Measurements from ENCODE around the gene XRCC3.

The XRCC3 gene

GRCh38 chr14:103738701-103739451 is 23.6 kb upstream of the XRCC3 start:
- DNase-seq (ENCODE audit: low read depth): no peak

GRCh38 chr14:103738166-103738565 is 22.9 kb upstream of the XRCC3 start:
- DNase-seq (ENCODE audit: low read depth): no peak

GRCh38 chr14:103737432-103738045 is 22.3 kb upstream of the XRCC3 start:
- DNase-seq (ENCODE audit: low read depth): no peak

- DNase-seq (ENCODE audit: low read depth): no peak
Measured at GRCh38 chr14:103736546-103737431, 21.5 kb upstream of the XRCC3 start.

- DNase-seq (ENCODE audit: low read depth): no peak
Measured at GRCh38 chr14:103735815-103736545, 20.7 kb upstream of the XRCC3 start.

- DNase-seq (ENCODE audit: low read depth): no peak
Measured at GRCh38 chr14:103735439-103735814, 20.2 kb upstream of the XRCC3 start.

- DNase-seq (ENCODE audit: low read depth): no peak
Measured at GRCh38 chr14:103735022-103735421, 19.8 kb upstream of the XRCC3 start.

GRCh38 chr14:103734081-103734888 is 19.0 kb upstream of the XRCC3 start:
- no peak for DNase-seq (ENCODE audit: low read depth)

- no peak for DNase-seq (ENCODE audit: low read depth)
Measured at GRCh38 chr14:103733651-103734050, 18.4 kb upstream of the XRCC3 start.

- DNase-seq (ENCODE audit: low read depth): no peak
Measured at GRCh38 chr14:103732868-103733620, 17.8 kb upstream of the XRCC3 start.

GRCh38 chr14:103731916-103732867 is 16.9 kb upstream of the XRCC3 start:
- no peak for DNase-seq (ENCODE audit: low read depth)

- no peak for DNase-seq (ENCODE audit: low read depth)
Measured at GRCh38 chr14:103731481-103731880, 16.2 kb upstream of the XRCC3 start.

- DNase-seq (ENCODE audit: low read depth): no peak
Measured at GRCh38 chr14:103730490-103731035, 15.3 kb upstream of the XRCC3 start.

- no peak for DNase-seq (ENCODE audit: low read depth)
Measured at GRCh38 chr14:103729496-103730448, 14.5 kb upstream of the XRCC3 start.

GRCh38 chr14:103728721-103729120 is 13.5 kb upstream of the XRCC3 start:
- DNase-seq (ENCODE audit: low read depth): no peak

GRCh38 chr14:103728141-103728540 is 12.9 kb upstream of the XRCC3 start:
- DNase-seq (ENCODE audit: low read depth): no peak

- no peak for DNase-seq (ENCODE audit: low read depth)
Measured at GRCh38 chr14:103727313-103727980, 12.2 kb upstream of the XRCC3 start.
